Activated naive CD8-positive, alpha-beta T cell treated with anti-CD3 and anti-CD28 coated beads, Interleukin-2, amount 10 ng/mL, durations not matched to agents 7 days and 5 days (primary cell): ENCODE results near the gene AHNAK. TPM values are rescaled to one million over a fixed set of nuclear protein-coding genes. Genes with fewer than 3 reads are reported as not detected.
A peak's percentile ranks its signal among the peaks of the same experiment; 100 is the strongest.

Experiments used
- ATAC-seq: fragments of 150-1000 bp; cut with Tn5 transposase; one replicate; pipeline ENCODE4 v1.10.0; 2021; ENCODE audit warnings: low read depth, moderate library complexity
- POLR2A ChIA-PET: fragments of 350-600 bp; sonication (Branson Sonifier 250); formaldehyde crosslinking; loops from one replicate; lab custom pipeline; 2021; ENCODE audit warnings: antibody characterized with exemption; lab: Charles Lee
- DNase-seq: peaks from one replicate; pipeline ENCODE4 v3.0.0; 2021
- H3K27ac Mint-ChIP-seq: one replicate; pipeline ENCODE4 v1.8.0; 2022; ENCODE audit warnings: mild to moderate bottlenecking, mixed read lengths
- H3K27me3 Mint-ChIP-seq: one replicate; pipeline ENCODE4 v1.8.0; 2022; ENCODE audit warnings: mild to moderate bottlenecking, moderate library complexity, mixed read lengths
- H3K36me3 Mint-ChIP-seq: one replicate; pipeline ENCODE4 v1.8.0; 2021; ENCODE audit warnings: mild to moderate bottlenecking, mixed read lengths
- H3K4me1 Mint-ChIP-seq: one replicate; pipeline ENCODE4 v1.8.0; 2021; ENCODE audit warnings: mixed read lengths
- H3K4me3 Mint-ChIP-seq: one replicate; pipeline ENCODE4 v1.8.0; 2022; ENCODE audit warnings: mild to moderate bottlenecking, moderate library complexity, mixed read lengths
- H3K9me3 Mint-ChIP-seq: one replicate; pipeline ENCODE4 v1.8.0; 2021; ENCODE audit warnings: mixed read lengths
- total RNA-seq, 2 experiments: library from RNA; stranded (reverse); gene quantifications; one replicate each; pipeline ENCODE4 v1.2.3, GENCODE V29; 2021

Gene AHNAK
- total RNA-seq, 2 experiments from 2014 or later = 278 to 344 TPM

DNA sequence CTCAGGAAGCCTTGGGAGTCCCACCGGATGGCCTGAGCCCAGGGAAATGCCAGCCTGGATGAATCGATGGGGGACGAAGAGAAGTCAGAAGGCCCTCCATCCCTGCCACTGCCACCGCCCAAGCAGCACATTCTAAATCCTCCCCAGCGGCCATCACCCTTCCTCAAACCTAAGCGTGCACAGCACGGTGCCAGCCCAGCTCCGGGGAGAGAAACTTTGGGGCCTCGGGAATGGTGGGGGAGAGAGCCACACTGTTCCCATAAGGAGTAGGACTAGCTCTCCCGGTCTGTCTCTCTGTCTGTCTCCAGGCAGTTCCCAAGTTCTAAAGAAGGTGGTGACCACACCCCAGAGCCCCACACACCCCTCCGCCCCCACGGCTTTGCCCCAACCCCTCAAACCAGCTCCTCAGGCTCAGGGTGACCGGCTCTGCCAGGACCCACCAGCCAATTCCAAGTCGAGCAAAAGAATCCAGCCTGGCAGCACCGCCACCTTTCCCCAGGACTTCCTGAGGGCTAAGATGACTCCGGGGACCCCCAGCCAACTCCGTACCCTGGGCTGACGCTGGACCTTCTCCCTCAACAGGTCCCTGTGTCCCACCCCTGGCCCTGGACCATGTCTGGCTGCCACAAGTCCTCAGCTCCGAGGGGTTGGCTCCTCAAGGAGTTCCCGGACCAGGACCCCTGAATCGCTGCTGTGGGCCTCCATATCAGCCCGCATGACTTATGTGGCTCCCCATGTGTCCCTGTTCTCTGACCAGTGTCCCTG is 2.7 kb downstream of the AHNAK start:
- ATAC-seq (no peak), DNase-seq (peak; percentile 37)
- Mint-ChIP-seq H3K27me3 (peaks cover 18% of the 10 kb centered on the region), H3K36me3 (peaks cover 2% of the 10 kb centered on the region), H3K27ac (peak overlapping the region; percentile 58), H3K4me1 (peaks cover 49% of the 10 kb centered on the region), H3K4me3 (peak overlapping the region; percentile 96), H3K9me3 (no peaks in the 10 kb centered on the region)
- POLR2A ChIA-PET = interaction anchor here (0.6 to 6.0 kb wide), 13 partner anchors 11 to 298 kb away, joined by 3 to 97 read pairs (median 5); partner anchors contain the start of genes C11orf98, CSKMT, EEF1G and TUT1

DNA sequence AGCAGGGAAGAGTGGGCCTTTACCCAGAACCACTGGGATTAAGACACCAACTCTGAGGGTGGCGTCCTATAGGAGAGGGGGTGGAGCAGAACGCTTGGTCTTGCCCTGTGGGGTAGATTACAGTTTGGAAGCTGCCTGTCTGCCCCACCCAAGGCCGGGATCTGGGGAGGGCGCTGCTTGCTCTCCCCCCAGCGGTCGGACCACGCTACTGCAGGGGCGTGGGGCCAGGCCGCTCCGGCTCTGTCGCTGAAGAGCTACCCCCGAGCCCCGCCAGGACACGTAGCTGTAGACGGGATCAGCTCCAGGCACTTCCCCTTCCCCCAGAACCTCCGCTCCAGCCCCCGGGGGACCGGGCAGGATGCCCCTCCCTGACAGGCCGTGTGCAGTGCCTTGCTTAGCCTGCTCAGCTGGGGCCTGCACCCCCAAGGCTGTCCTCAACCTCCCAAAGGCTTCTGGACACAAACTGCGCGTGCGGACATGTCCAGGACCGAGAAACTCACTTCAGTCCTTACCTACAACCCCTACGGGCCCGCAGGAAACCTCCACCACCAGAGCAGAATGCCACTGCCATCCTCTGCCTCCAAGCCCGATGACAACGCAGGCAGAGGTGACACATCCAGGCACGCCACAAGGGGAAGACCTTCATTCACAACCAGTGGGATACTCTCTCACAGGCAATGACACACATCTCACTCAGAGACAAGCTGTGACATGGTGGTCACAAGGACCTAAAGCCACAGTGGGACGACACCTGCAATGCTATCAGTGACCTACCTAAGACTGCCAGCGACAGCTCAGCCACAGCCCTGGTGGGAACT is 3.6 kb downstream of the AHNAK start:
- peak; percentile 43 for ATAC-seq
- POLR2A ChIA-PET = interaction anchor here (0.7 to 6.0 kb wide), 10 partner anchors 12 to 298 kb away, joined by 3 to 97 read pairs (median 4); partner anchors contain the start of genes C11orf98, CSKMT, EEF1G and TUT1

DNA sequence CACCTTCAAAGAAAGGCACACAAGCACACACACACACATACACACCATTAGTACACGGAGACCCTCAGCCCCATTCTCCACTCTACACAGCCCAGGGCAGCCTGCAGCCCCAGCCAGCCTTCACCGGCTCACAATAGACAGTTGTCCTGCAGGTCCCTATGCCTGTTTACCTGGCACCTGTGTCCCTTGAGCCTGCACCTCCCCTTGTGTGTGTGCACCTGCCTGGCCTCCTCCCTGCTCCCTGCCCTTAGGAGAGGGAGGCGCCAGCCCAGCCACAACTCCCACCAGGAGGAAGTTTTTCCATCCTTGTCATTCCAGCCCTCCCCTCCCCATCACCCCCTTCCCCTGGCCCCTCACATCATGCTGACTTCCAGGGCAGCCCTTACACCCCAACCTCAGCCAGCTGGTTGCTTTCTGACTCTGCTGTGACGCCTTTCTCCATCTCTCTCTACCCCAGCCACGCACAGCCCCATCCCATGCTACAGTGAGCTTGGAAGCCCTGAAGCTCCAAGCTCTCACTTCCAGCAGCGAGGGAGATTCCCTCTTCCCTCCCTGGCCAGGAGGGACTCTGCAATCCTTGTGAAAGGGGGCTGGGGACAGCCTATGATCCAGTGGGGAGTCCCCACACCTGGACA is 4.4 kb downstream of the AHNAK start:
- H3K27me3 Mint-ChIP-seq = peaks cover 3% of the 10 kb centered on the region
- H3K4me1 Mint-ChIP-seq = peaks cover 48% of the 10 kb centered on the region
- peak overlapping the region; percentile 73 for H3K4me3 Mint-ChIP-seq
- peak overlapping the region; percentile 72 for H3K27ac Mint-ChIP-seq
- DNase-seq (no peak), ATAC-seq (no peak)
- peaks cover 2% of the 10 kb centered on the region for H3K36me3 Mint-ChIP-seq
- POLR2A ChIA-PET = interaction anchor here (0.7 to 6.0 kb wide), 7 partner anchors 12 to 140 kb away, joined by 3 to 97 read pairs (median 5); partner anchors contain the start of gene EEF1G
- H3K9me3 Mint-ChIP-seq = no peaks in the 10 kb centered on the region

More for the DNA sequence above, 3.6 kb downstream of the AHNAK start:
- peaks cover 52% of the 10 kb centered on the region for H3K4me1 Mint-ChIP-seq
- H3K36me3 Mint-ChIP-seq = peaks cover 2% of the 10 kb centered on the region
- peaks cover 9% of the 10 kb centered on the region for H3K27me3 Mint-ChIP-seq
- H3K27ac Mint-ChIP-seq = peak overlapping the region; percentile 83
- peak overlapping the region; percentile 73 for H3K4me3 Mint-ChIP-seq
- H3K9me3 Mint-ChIP-seq = no peaks in the 10 kb centered on the region
- peak; percentile 88 for DNase-seq

DNA sequence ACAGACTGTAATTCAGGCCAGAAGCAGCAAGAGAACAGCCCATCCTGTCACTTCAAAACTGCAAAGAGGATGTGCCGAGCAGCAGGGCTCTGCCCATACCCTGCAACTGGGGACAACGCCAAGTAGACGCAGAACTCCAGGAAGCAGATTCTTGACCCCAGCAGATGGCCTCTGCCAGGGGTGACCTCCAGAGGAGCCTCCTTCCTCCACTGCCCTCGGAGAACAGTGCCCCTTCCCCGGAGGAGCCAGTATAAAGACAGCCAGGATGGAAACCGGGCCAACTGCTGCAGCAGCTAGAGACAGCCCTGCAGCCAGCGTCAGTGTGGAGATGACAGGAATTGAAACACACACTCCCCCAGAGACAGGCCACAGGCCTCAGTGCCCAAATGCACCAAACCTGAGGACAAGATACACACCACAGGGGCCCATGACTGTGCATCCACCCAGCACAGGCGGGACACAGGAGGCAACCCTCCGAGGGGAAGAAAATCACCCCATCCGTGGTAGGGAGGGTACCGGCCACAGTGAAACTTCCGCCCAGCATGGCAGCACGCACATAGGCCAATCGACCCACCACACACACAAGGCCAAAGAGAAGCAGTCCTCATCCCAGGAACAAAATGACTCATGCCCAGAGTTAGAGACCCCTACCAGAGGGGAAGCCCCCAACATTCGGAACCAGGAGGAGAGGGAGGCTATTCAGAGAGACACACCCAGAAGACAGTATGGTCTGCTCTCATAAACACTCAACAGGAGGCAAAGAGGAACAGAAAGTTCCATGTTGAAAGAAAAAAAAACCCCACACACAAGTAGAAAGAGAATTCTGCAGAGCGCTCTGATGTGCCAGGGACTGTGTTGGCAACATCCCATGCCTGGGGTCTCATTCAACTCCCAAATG is 5.6 kb downstream of the AHNAK start:
- ATAC-seq (no peak), DNase-seq (no peak)
- H3K27ac Mint-ChIP-seq = peak overlapping the region; percentile 67
- POLR2A ChIA-PET = no interaction called here
- peaks cover 48% of the 10 kb centered on the region for H3K4me1 Mint-ChIP-seq
- H3K36me3 Mint-ChIP-seq = peaks cover 5% of the 10 kb centered on the region
- H3K4me3 Mint-ChIP-seq = peak overlapping the region; percentile 5
- no peaks in the 10 kb centered on the region for H3K9me3 Mint-ChIP-seq
- H3K27me3 Mint-ChIP-seq = peaks cover 2% of the 10 kb centered on the region

DNA sequence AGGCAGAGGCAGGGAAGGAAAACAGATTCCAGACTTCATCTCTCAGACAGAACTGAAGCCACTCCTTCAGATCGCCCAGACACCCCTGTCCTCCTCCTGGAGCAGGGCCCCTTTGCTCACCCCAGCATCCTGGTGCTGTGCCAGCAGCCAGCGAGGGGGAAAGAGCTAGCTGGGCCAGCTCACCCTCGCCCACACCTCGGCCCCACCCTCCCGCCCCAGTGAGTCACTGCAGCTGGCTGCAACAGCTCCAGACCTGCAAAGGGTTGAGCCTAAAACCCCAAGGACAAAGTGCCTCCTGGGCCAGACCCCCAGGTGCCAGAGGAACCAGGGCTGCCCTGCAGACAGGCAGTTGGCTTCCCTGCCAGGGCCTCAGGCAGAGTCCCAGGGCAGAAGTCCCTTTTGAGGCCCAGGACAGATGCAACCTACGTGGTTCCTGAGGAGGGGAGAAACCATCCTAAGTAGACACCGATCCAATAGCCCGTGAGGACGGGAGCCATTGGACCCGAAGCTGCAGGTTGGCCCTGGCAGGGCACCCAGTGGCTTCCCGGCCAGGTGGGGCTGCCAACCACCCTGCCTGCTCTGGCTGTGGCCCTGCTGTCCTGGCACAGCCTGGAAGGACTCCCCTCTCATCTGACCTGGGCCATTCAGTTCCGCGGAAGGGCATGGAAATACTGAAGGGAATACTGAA is 7.2 kb downstream of the AHNAK start:
- peaks cover 11% of the 10 kb centered on the region for H3K36me3 Mint-ChIP-seq
- H3K4me3 Mint-ChIP-seq = no peak overlapping the region
- H3K27me3 Mint-ChIP-seq = no peaks in the 10 kb centered on the region
- DNase-seq (no peak), ATAC-seq (peak; percentile 9)
- no peak overlapping the region for H3K27ac Mint-ChIP-seq
- peaks cover 42% of the 10 kb centered on the region for H3K4me1 Mint-ChIP-seq
- H3K9me3 Mint-ChIP-seq = no peaks in the 10 kb centered on the region
- POLR2A ChIA-PET = interaction anchor here (1.0 kb wide), 1 partner anchor 21 kb away, joined by 5 read pairs; no protein-coding TSS in a partner anchor

DNA sequence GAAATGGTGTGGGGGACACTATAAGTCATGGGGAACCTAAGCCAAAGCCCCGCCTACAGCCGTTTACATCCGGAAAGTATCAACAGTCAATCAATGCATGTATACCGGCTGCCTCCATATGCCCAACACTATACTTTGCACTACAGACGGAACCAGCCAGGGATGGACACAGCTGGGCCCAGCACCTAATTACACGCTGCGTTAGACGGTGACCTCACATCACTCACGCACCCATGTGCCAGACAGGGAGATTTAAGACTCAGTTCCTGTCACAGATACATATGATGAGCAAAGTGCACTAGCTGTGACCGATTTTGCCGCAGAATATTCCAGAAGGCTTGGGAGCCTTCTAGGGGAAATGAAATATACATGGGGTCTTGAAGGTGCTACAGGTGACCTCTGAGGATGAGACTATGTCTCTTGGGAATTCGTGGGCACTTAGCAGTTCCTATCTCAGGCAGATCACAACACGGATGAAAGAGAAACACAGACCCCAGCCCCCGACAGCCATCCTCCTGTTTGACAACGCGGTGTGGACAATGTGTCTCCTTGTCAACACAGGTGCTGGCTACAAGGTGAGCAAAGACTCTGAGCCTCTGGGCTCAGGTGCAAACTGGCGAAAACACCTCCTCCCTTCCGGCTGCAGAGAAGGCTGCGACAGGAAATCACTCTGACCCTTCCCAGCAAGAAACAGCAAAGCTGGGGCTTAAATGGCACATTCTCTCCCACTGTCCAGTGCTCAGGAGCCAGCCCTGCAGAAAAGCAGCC is 8.0 kb downstream of the AHNAK start:
- Mint-ChIP-seq H3K27me3 (no peaks in the 10 kb centered on the region), H3K36me3 (peaks cover 15% of the 10 kb centered on the region), H3K4me1 (peaks cover 35% of the 10 kb centered on the region), H3K9me3 (no peaks in the 10 kb centered on the region), H3K4me3 (no peak overlapping the region), H3K27ac (no peak overlapping the region)
- DNase-seq = no peak
- POLR2A ChIA-PET = interaction anchor here (1.0 kb wide), 1 partner anchor 22 kb away, joined by 5 read pairs; no protein-coding TSS in a partner anchor
- no peak for ATAC-seq

DNA sequence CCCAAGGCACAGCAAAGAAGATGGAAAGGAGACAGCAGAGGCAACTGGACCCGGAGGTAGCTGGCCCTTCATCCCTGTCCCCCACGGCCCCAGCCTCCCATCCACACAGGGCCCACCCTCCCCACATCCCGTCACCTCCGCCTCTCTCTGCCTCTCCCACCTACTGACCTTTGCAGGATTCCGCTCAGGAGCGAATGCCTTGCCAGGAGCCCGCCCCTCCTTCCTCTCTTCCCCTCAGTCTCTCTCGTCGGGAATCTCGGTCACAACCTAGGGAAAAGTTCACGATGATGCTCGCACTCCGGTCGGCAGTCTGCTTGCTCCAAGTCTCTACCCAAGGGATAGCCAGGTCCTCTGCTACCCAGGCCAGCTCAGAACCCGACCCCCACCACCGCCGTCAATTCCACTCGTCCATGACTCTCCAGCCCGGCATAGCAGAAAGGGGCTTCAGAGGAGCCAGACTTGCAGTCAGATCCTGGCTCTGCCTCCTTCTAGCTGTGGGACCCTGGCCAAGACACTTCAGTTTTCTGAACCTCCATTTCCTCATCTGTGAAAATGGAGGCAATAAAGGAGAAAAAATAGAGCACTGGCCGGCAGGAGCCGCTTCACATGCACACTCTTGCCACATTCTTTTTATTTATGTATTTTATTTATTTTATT is 10.2 kb downstream of the AHNAK start:
- no peak for ATAC-seq
- Mint-ChIP-seq H3K27ac (no peak overlapping the region), H3K27me3 (no peaks in the 10 kb centered on the region), H3K4me3 (no peak overlapping the region), H3K9me3 (no peaks in the 10 kb centered on the region), H3K4me1 (peaks cover 16% of the 10 kb centered on the region), H3K36me3 (peaks cover 31% of the 10 kb centered on the region)
- no peak for DNase-seq
- POLR2A ChIA-PET = interaction anchor here (0.5 kb wide), 1 partner anchor 85 kb away, joined by 5 read pairs; no protein-coding TSS in a partner anchor

DNA sequence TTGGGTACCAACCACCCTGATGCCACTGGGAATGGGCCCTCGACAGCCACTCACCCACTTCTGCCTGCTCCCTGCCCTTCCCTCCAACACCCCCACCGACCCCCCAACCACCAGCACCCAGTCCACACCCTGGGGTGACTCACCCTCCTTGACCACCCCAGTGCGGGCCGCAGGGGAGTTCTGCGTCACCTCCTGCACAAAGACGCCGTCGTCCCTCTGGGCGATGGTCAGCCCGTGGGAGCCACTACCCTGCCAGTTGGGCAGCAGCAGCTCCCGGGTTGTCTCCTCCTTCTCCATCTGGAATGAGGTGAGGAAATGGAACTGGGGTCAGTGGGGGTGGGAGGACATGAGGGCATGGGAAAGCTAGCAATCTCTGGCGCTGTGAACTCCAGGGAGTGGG is 10.8 kb downstream of the AHNAK start:
- POLR2A ChIA-PET = interaction anchor here (0.5 kb wide), 1 partner anchor 84 kb away, joined by 5 read pairs; no protein-coding TSS in a partner anchor
- H3K27me3 Mint-ChIP-seq = no peaks in the 10 kb centered on the region
- H3K27ac Mint-ChIP-seq = no peak overlapping the region
- ATAC-seq (no peak), DNase-seq (no peak)
- no peak overlapping the region for H3K4me3 Mint-ChIP-seq
- peaks cover 9% of the 10 kb centered on the region for H3K4me1 Mint-ChIP-seq
- no peaks in the 10 kb centered on the region for H3K9me3 Mint-ChIP-seq
- peaks cover 29% of the 10 kb centered on the region for H3K36me3 Mint-ChIP-seq

DNA sequence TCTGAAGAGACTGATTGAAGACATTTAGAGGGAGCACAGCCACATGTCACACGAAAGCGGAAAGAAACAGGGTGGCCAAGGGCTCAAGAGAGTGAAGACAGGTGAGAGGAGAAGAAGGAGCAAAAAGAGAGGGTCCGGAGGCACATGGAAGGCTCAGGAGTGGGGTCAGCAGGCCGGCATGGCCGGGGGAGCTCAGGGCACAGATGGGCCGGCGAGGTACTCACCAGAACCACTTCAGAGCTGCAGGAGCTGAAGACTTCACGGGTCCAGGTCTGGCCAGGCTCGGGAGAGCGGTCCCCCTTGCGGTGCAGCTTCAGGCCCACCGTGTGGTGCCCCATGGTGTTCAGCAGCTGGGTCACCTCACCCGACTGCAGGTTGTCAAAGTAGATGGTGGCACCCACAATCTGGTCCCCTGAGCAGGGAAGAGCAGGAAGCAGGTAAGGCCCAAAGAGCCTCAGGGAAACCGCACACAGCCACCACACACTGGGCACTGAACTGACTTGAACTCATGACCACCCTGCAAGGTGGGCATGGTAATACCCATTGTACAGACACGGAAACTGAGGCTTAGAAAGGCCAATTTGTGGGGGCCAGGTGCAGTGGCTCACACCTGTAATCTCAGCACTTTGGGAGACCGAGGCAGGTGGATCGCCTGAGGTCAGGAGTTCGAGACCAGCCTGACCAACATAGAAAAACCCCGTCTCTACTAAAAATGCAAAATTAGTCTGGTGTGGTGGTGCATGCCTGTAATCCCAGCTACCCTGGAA is 11.6 kb downstream of the AHNAK start:
- Mint-ChIP-seq H3K4me1 (peaks cover 9% of the 10 kb centered on the region), H3K9me3 (no peaks in the 10 kb centered on the region), H3K4me3 (no peak overlapping the region), H3K27ac (no peak overlapping the region), H3K27me3 (no peaks in the 10 kb centered on the region), H3K36me3 (peaks cover 29% of the 10 kb centered on the region)
- POLR2A ChIA-PET = no interaction called here
- DNase-seq (no peak), ATAC-seq (no peak)

DNA sequence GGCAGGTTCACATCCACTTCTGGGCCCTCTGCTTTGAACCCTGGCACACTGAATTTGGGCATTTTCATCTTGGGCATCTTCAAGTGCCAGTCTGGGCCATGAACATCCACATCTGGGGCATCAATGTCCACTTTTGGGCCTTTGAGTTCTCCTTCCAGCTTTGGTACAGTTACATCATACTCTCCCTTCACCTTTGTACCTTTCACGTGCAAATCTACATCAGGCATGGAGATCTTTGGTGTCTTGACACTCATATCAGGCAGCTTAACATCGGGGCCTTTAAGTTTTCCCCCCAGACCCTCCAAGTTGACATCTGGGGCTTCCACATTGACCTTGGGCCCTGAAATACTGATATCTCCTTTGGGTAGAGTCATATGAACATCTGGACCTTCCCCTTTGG is 14.5 kb downstream of the AHNAK start:
- H3K4me3 Mint-ChIP-seq = no peak overlapping the region
- no peak overlapping the region for H3K27ac Mint-ChIP-seq

More for the DNA sequence above, 14.5 kb downstream of the AHNAK start:
- Mint-ChIP-seq H3K4me1 (no peaks in the 10 kb centered on the region), H3K9me3 (no peaks in the 10 kb centered on the region), H3K36me3 (peaks cover 38% of the 10 kb centered on the region), H3K27me3 (no peaks in the 10 kb centered on the region)
- no peak for ATAC-seq
- POLR2A ChIA-PET = no interaction called here
- DNase-seq = no peak
